Spleen (tissue), 7 donors: ENCODE measurements around the gene MYLK3.

Experiments used
- CTCF ChIP-seq, 11 experiments: fragments of 200-600 bp in 7 of 11; fragments of 450-650 bp in 4 of 11; sonication (generic) in 4 of 11; IDR thresholded peaks in 8 of 11; conservative IDR thresholded peaks in 3 of 11; 1 replicate in 7 of 11; 2 replicates in 4 of 11; pipeline versions ENCODE4 v1.4.0 to v1.8.0; 2016 to 2021; ENCODE audit warnings: antibody characterized with exemption in 11 of 11, inconsistent platforms in 4 of 11, mild to moderate bottlenecking in 1 of 11
- POLR2A ChIP-seq, 3 donors: fragments of 450-650 bp; IDR thresholded peaks; one replicate each; pipeline ENCODE4 v1.5.1; 2017; ENCODE audit warnings: antibody characterized with exemption in 3 of 3, mild to moderate bottlenecking in 1 of 3
- donor health status: DM: no; HTN: no; CAD: no; lungs with moderate emphysema.
- donor health status: DM: no; HTN: no; CAD: no.
- donor health status: DM: no; HTN: no; CAD: no.

- TF ChIP-seq CTCF (IDR thresholded peaks at IDR 0.05 in 8 of 11, conservative IDR thresholded peaks at IDR 0.05 in 3 of 11) (no peak), POLR2A (IDR thresholded peaks at IDR 0.05) (no peak)
These were observed 21.0 kb downstream of the MYLK3 start for GRCh38 chr16:46727184-46727583.
